Measurements from ENCODE around the gene FBXL14.

Gene FBXL14

GRCh38 chr12:1630827-1631591, 36.6 kb upstream of the FBXL14 start:
- H3K9ac ChIP-seq: peak overlapping the region; percentile 65
- H3K9me3 ChIP-seq (ENCODE audit: control insufficient read depth, low read length): no peaks in the 10 kb centered on the region
- peak overlapping the region; percentile 89 for H2AFZ ChIP-seq
- peak overlapping the region; percentile 90 for H3K4me2 ChIP-seq (ENCODE audit: low read length)
- H3K36me3 ChIP-seq (ENCODE audit: control insufficient read depth, insufficient read depth, low read length): no peaks in the 10 kb centered on the region
- TF ChIP-seq CTCF (IDR thresholded peaks at IDR 0.05): no peak
- peaks cover 35% of the 10 kb centered on the region for H3K4me1 ChIP-seq
- H3K27ac ChIP-seq: peak overlapping the region; percentile 95
- peaks cover 18% of the 10 kb centered on the region for H3K79me2 ChIP-seq
- no peaks in the 10 kb centered on the region for H3K27me3 ChIP-seq (ENCODE audit: control insufficient read depth, insufficient read depth, low read length)
- no peak overlapping the region for H3K4me3 ChIP-seq (ENCODE audit: low read depth, low read length)

- no peaks in the 10 kb centered on the region for H3K36me3 ChIP-seq (ENCODE audit: control insufficient read depth, insufficient read depth, low read length)
These were observed 35.9 kb upstream of the FBXL14 start for GRCh38 chr12:1630133-1630826.

GRCh38 chr12:1629338-1630132, 35.2 kb upstream of the FBXL14 start:
- Histone ChIP-seq H3K4me3 (ENCODE audit: low read depth, low read length) (peak overlapping the region; percentile 56), H2AFZ (peak overlapping the region; percentile 89), H3K9me3 (ENCODE audit: control insufficient read depth, low read length) (no peaks in the 10 kb centered on the region), H3K4me2 (ENCODE audit: low read length) (peak overlapping the region; percentile 90), H3K36me3 (ENCODE audit: control insufficient read depth, insufficient read depth, low read length) (no peaks in the 10 kb centered on the region), H3K27me3 (ENCODE audit: control insufficient read depth, insufficient read depth, low read length) (no peaks in the 10 kb centered on the region), H3K27ac (peak overlapping the region; percentile 95), H3K79me2 (peaks cover 6% of the 10 kb centered on the region), H3K9ac (peak overlapping the region; percentile 70), H3K4me1 (peaks cover 33% of the 10 kb centered on the region)
- no peak for TF ChIP-seq CTCF (IDR thresholded peaks at IDR 0.05)

More at GRCh38 chr12:1630133-1630826, 35.9 kb upstream of the FBXL14 start:
- H3K9ac ChIP-seq: peak overlapping the region; percentile 70
- H3K27ac ChIP-seq: peak overlapping the region; percentile 95
- peak overlapping the region; percentile 90 for H3K4me2 ChIP-seq (ENCODE audit: low read length)
- no peaks in the 10 kb centered on the region for H3K27me3 ChIP-seq (ENCODE audit: control insufficient read depth, insufficient read depth, low read length)
- peaks cover 11% of the 10 kb centered on the region for H3K79me2 ChIP-seq
- H3K4me1 ChIP-seq: peaks cover 34% of the 10 kb centered on the region
- peak overlapping the region; percentile 56 for H3K4me3 ChIP-seq (ENCODE audit: low read depth, low read length)
- peak; percentile 50 for TF ChIP-seq CTCF (IDR thresholded peaks at IDR 0.05)
- no peaks in the 10 kb centered on the region for H3K9me3 ChIP-seq (ENCODE audit: control insufficient read depth, low read length)
- peak overlapping the region; percentile 89 for H2AFZ ChIP-seq

GRCh38 chr12:1628666-1629337, 34.4 kb upstream of the FBXL14 start, which contains the start of gene WNT5B:
Gene WNT5B, plus strand, starts transcription at chr12:1629231. Its CDS starts 2,124 bp downstream, at chr12:1631355.
- peak within 1 kb of the TSS; percentile 70 for H3K9ac ChIP-seq
- H3K4me2 ChIP-seq (ENCODE audit: low read length): peak within 1 kb of the TSS; percentile 90
- TF ChIP-seq CTCF (IDR thresholded peaks at IDR 0.05): no peak
- H3K4me3 ChIP-seq (ENCODE audit: low read depth, low read length): peak within 1 kb of the TSS; percentile 56
- H3K4me1 ChIP-seq: peaks cover 31% of the 10 kb centered on the region
- no peaks in the 10 kb centered on the region for H3K36me3 ChIP-seq (ENCODE audit: control insufficient read depth, insufficient read depth, low read length)
- peaks cover 5% of the 10 kb centered on the region for H3K79me2 ChIP-seq
- peak within 1 kb of the TSS; percentile 89 for H2AFZ ChIP-seq
- no peaks in the 10 kb centered on the region for H3K9me3 ChIP-seq (ENCODE audit: control insufficient read depth, low read length)
- peak within 1 kb of the TSS; percentile 95 for H3K27ac ChIP-seq
- H3K27me3 ChIP-seq (ENCODE audit: control insufficient read depth, insufficient read depth, low read length): no peaks in the 10 kb centered on the region

Data from parathyroid adenoma (tissue), 2 donors.